HK-2 (cell line): ENCODE results near the gene PFKFB4.
A peak's percentile ranks its signal among the peaks of the same experiment; 100 is the strongest.
"Not testable (repeated sequence)": the region's sequence is repeated elsewhere in the genome, so short reads cannot be mapped to it uniquely, and the experiment has no call there.

Experiments
- DNase-seq: peaks from one replicate; pipeline ENCODE4 v3.0.0-alpha.2; 2018; ENCODE audit not compliant: unreplicated experiment

Gene PFKFB4

GRCh38 chr3:48532271-48532976 is 24.2 kb downstream of the PFKFB4 start:
- no peak for DNase-seq

GRCh38 chr3:48530701-48531100 is 25.9 kb downstream of the PFKFB4 start:
- not testable (repeated sequence) for DNase-seq

GRCh38 chr3:48528754-48529153 is 27.8 kb downstream of the PFKFB4 start:
- no peak for DNase-seq

- DNase-seq = no peak
These were observed 28.6 kb downstream of the PFKFB4 start for GRCh38 chr3:48528048-48528447.

- no peak for DNase-seq
These were observed 31.6 kb downstream of the PFKFB4 start for GRCh38 chr3:48524970-48525369.

- DNase-seq = no peak
These were observed 35.0 kb downstream of the PFKFB4 start for GRCh38 chr3:48521635-48522034.

GRCh38 chr3:48519277-48519643 is 37.3 kb downstream of the PFKFB4 start:
- no peak for DNase-seq

- DNase-seq = no peak
These were observed 37.8 kb downstream of the PFKFB4 start for GRCh38 chr3:48518638-48519276.

GRCh38 chr3:48518069-48518468 is 38.5 kb downstream of the PFKFB4 start:
- DNase-seq = no peak

GRCh38 chr3:48516571-48516970 is 40.0 kb downstream of the PFKFB4 start:
- DNase-seq = no peak

GRCh38 chr3:48514431-48515227 is 42.0 kb downstream of the PFKFB4 start:
- DNase-seq = no peak

GRCh38 chr3:48511551-48511950 is 45.1 kb downstream of the PFKFB4 start:
- no peak for DNase-seq

- DNase-seq = peak; percentile 65
These were observed 49.1 kb downstream of the PFKFB4 start for GRCh38 chr3:48507256-48508061.

- DNase-seq = no peak
These were observed 50.6 kb downstream of the PFKFB4 start for GRCh38 chr3:48505968-48506504.

- no peak for DNase-seq
These were observed 51.5 kb downstream of the PFKFB4 start for GRCh38 chr3:48505146-48505545.

- DNase-seq = peak; percentile 62
These were observed 52.3 kb downstream of the PFKFB4 start, which contains the start of gene SHISA5 for GRCh38 chr3:48504051-48504946. Gene SHISA5 (minus strand): TSS chr3:48504174. CDS start chr3:48504094, 80 bp downstream.

- DNase-seq = peak; percentile 44
These were observed 53.1 kb downstream of the PFKFB4 start for GRCh38 chr3:48503401-48504050.

- DNase-seq = no peak
These were observed 53.9 kb downstream of the PFKFB4 start for GRCh38 chr3:48502728-48503168.

GRCh38 chr3:48502121-48502520 is 54.5 kb downstream of the PFKFB4 start:
- DNase-seq = no peak

GRCh38 chr3:48501196-48501595 is 55.4 kb downstream of the PFKFB4 start:
- DNase-seq = no peak
